GM19025 (cell line): Measurements from ENCODE around the gene MBD3L4.
"Not testable (repeated sequence)": the region's sequence is repeated elsewhere in the genome, so short reads cannot be mapped to it uniquely, and the experiment has no call there.

Experiments
- ATAC-seq: cut with Tn5 transposase; IDR thresholded peaks from one replicate; pipeline ENCODE4 v1.9.1; 2021; ENCODE audit warnings: mild to moderate bottlenecking, low read depth, moderate library complexity; ENCODE audit not compliant: unreplicated experiment

The MBD3L4 gene

DNA sequence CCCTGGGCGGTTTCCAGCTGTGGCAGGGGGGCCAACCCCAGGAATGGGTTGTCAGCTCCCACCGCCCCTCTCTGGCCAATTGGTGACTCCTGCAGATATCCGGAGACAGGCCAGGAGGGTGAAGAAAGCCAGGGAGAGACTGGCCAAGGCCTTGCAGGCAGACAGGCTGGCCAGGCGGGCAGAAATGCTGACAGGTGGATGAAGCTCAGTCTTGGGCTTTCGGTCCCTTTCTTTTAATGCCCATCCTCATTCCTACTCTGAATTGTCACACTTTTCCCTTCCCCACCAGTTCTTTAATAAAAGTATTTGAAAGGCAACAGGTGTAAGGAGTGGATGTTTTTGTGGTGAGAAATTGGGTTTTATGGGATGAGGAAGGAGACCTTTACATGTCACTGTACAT is 11.4 kb upstream of the MBD3L4 start:
- not testable (repeated sequence) for ATAC-seq

- ATAC-seq = not testable (repeated sequence)
These were observed 9.0 kb upstream of the MBD3L4 start, which contains the start of gene MBD3L2 for GRCh38 chr19:7049021-7049420. Gene MBD3L2, plus strand, starts transcription at chr19:7049321. Its CDS starts 53 bp downstream, at chr19:7049374.

GRCh38 chr19:7041563-7041962 is 1.6 kb upstream of the MBD3L4 start:
- not testable (repeated sequence) for ATAC-seq

DNA sequence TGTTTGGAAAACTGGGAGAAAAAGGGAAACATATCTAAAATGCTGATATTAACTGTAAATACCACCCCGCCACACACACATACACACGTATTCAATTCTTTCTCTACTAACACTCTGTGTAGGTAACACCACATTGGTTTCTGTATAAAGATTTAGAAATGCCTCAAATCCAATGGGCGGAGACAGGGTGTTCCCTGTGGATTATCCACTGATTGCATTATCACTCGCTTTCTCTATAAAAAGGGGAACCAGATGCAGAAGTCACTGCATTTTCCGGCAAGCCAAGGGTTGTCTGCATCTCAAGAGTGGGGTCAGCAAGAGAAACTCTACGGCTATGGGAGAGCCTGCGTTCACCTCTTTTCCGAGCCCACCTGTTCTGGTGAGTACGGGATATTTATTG is 9.7 kb downstream of the MBD3L4 start, which contains the start of gene MBD3L5:
Gene MBD3L5, plus strand, starts transcription at position 301 of the 400 bp plus-strand sequence. Its CDS starts 34 bp downstream, at position 335.
- not testable (repeated sequence) for ATAC-seq

DNA sequence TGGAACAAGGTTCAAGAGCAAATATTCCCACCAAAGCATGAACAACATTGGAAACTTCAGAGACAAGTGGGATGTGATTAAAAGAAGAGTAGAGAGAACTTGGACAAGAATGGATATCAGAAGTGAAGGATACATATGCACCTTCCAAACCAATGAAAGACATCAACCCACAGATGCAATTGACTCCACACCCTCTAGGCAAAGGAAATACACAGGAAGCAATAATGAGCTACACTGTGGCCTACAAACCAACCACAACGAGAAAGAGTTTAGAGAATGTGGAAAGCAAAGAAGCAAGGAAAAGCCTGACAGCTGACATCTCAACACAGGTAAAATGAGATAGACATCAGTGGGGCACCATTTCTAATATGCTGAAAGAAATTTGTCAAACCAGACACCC is 11.2 kb downstream of the MBD3L4 start:
- not testable (repeated sequence) for ATAC-seq

- not testable (repeated sequence) for ATAC-seq
These were observed 18.6 kb downstream of the MBD3L4 start, which contains the start of gene MBD3L2B for GRCh38 chr19:7021331-7021730. Gene MBD3L2B, minus strand, starts transcription at chr19:7021431. Its CDS starts 34 bp downstream, at chr19:7021397.

DNA sequence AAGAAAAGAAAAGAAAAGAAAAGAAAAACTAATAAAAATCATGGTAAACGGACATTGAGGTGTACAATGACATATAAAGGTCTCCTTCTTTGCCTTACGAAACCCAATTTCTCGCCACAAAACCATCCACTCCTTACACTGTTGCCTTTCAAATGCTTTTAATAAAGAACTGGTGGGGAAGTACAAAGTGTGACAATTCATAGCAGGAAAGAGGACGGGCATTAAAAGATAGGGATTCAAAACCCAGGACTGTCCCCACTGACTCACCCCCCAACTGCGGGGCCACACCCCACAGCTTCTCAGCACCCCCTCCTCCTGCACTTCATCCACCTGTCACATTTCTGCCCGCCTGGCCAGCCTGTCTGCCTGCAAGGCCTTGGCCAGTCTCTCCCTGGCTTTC is 21.2 kb downstream of the MBD3L4 start:
- ATAC-seq = no peak

- no peak for ATAC-seq
These were observed 26.3 kb downstream of the MBD3L4 start for GRCh38 chr19:7013678-7014077.

DNA sequence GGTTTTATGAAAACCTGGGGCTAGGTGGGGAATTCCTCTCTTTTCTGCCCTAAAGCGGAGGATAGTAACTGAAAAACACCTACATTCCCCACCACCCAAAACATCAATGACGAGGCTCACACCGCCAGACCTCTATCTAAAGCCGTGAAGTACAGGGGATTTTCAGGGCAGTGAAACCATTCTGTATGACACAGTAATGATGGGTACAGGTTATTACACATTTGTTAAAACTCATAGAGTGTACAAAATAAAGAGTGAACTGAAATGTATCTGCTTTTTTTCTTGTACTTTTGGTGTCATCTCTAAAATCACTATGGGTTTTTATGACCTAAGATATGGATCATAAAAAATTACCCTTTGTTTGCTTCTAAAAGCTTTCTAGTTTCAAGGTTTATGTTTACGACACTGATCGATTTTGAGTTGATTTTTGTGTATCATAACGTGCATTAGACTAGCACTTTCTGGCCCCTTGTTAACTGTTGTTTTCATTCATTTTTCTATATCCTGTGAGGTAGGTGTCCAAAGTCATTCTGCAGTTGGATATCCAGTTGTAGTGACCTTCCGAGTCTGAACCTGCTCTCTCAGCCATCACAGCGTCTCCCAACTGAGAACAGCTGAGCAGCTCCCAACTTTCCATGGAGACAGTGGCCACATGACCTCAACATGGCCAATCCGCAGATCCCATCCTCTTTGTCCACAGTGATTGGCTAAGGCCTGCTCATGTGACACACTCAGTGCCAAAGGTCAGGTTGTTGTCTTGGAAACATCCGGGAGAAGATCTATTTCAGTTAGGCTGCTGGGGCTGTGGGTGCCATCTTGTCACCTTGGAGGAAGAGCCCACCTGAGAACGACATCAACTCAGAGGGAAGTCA is 29.0 kb downstream of the MBD3L4 start:
- no peak for ATAC-seq

- no peak for ATAC-seq
These were observed 32.1 kb downstream of the MBD3L4 start for GRCh38 chr19:7007859-7008258.

DNA sequence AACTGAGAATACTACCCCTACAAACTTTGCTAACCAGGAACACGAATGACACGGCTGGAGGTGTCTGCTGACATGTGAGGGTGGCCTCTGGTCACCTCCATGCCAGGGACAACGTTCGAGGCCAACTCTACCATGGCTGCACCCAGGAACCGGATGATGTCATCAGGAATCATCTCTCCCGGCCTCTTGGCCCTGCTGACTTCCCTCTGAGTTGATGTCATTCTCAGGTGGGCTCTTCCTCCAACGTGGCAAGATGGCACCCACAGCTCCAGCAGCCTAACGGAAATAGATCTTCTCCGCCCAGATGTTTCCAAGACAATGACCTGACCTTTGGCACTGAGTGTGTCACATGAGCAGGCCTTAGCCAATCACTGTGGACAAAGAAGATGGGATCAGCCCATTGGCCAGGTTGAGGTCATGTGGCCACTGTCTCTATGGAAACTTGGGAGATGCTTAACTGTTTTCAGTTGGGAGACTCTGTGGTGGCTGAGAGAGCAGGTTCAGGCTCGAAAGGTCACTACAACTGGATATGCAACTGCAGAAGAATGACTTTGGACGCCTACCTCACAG is 33.8 kb downstream of the MBD3L4 start:
- no peak for ATAC-seq

- ATAC-seq = no peak
These were observed 35.6 kb downstream of the MBD3L4 start for GRCh38 chr19:7004313-7004931.

GRCh38 chr19:7000816-7001215 is 39.2 kb downstream of the MBD3L4 start:
- ATAC-seq = no peak

DNA sequence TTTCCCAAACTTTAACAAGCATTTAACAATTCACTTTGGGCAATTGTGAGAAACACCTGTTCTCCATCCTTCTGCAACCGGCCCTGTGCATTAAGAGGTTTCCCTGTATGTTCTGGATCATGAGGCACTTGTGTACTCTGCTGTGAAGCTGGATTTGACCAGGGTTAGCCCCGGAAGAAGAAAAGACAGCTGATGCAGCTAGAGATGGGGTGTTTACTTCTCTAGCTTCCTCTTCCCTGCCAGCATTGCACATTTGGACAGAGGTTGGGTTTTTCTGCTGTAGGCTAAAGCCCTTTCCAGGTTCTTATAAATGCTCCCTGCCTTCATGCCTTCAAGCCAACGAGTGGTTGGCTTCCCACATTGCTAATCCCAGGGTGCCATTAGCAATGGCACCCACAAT is 39.6 kb downstream of the MBD3L4 start:
- ATAC-seq = no peak

DNA sequence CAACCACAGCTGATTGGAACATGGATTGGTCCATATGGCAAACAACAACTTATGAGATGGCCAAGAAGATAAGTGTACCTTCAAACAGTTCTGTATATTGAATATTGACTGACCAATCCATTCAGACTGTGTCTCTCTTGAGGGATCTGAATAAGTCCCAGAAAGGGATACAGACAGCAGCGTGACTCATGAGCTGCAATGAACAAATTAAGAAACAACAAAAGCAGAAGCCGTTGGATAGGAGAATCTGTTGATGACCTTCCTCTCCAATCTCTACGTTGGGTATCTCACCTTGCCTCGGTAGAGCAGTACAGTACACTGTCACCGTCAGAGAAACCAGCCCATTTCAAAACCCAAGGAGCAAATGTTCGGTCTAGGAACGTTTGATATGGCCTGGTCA is 40.0 kb downstream of the MBD3L4 start:
- no peak for ATAC-seq

- ATAC-seq = no peak
These were observed 42.1 kb downstream of the MBD3L4 start for GRCh38 chr19:6997679-6998445.

- ATAC-seq = no peak
These were observed 43.2 kb downstream of the MBD3L4 start for GRCh38 chr19:6996810-6997209.

DNA sequence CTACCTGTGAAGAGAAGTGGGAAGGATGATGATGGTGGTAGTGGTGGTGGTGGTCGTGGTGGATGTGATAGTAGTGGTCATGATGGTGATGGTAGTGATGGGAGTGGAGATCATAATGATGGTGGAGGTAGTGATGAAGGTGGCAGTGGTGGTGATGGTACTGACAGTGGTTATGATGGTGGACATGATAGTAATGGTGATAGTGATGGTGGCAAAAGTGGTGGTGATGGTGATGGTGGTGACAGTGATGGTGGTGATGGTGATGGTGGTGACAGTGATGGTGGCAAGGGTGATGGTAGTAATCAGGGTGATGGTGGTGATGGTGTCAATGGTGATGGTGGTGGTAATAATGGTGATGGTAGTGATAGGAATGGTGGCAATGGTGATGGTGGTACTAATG is 44.9 kb downstream of the MBD3L4 start:
- ATAC-seq = no peak

DNA sequence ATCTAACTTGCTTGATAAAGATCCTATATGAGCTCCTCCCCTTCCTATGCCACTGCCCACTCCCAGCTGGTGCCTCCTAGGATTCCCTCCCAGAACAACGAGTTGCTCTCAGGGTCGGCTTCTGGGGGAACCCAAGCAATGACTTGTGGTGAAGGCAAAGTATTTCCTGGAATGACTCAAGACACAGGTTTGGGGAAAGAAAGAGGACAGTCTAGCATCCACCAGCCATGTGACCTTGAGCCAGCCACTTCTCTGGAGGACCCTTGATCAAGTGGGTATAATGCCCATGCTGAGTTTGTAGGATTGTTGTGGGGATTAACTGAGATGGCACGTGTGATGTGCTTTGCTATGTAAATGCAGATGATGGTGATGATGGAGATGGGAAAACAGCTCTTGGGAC is 51.7 kb downstream of the MBD3L4 start:
- no peak for ATAC-seq

- ATAC-seq = no peak
These were observed 52.1 kb downstream of the MBD3L4 start for GRCh38 chr19:6987850-6988249.
